ENCODE data around the gene SMURF2.

SMURF2 gene

GRCh38 chr17:64532409-64532808, 129.7 kb downstream of the SMURF2 start:
- no peak; the same call in 2 of the 3 replicates for ATAC-seq
- TF ChIP-seq CSRNP3 (CRISPR knock-in tag; IDR thresholded peaks at IDR 0.05) (no peak), PPARA (CRISPR knock-in tag; IDR thresholded peaks at IDR 0.05; ENCODE audit: borderline replicate concordance) (no peak)

GRCh38 chr17:64531955-64532371, 130.1 kb downstream of the SMURF2 start:
- TF ChIP-seq CREB5 (CRISPR knock-in tag; IDR thresholded peaks at IDR 0.05; ENCODE audit: low read depth) (no peak), ZFP30 (CRISPR knock-in tag; IDR thresholded peaks at IDR 0.05) (no peak), RARB (CRISPR knock-in tag; IDR thresholded peaks at IDR 0.05) (no peak), CSDC2 (CRISPR knock-in tag; IDR thresholded peaks at IDR 0.05) (no peak), BACH2 (CRISPR knock-in tag; IDR thresholded peaks at IDR 0.05; ENCODE audit: borderline replicate concordance) (no peak), SNAI2 (CRISPR knock-in tag; IDR thresholded peaks at IDR 0.05) (no peak), ZNF8 (CRISPR knock-in tag; IDR thresholded peaks at IDR 0.05) (no peak), TCF4 (CRISPR knock-in tag; IDR thresholded peaks at IDR 0.05; ENCODE audit: borderline replicate concordance) (no peak), PATZ1 (CRISPR knock-in tag; IDR thresholded peaks at IDR 0.05; ENCODE audit: borderline replicate concordance) (no peak), ZFP3 (CRISPR knock-in tag; IDR thresholded peaks at IDR 0.05) (no peak), ZNF70 (CRISPR knock-in tag; IDR thresholded peaks at IDR 0.05) (no peak), ZNF565 (CRISPR knock-in tag; conservative IDR thresholded peaks at IDR 0.05; ENCODE audit: low read depth) (no peak), GLIS3 (CRISPR knock-in tag; IDR thresholded peaks at IDR 0.05) (no peak)
- no peak; the same call in 2 of the 3 replicates for ATAC-seq

- no peak for ATAC-seq
- no peak for TF ChIP-seq OSR1 (CRISPR knock-in tag; IDR thresholded peaks at IDR 0.05)
- TF ChIP-seq ZNF8 (CRISPR knock-in tag; IDR thresholded peaks at IDR 0.05): no peak
- no peak for TF ChIP-seq PATZ1 (CRISPR knock-in tag; IDR thresholded peaks at IDR 0.05; ENCODE audit: borderline replicate concordance)
- TF ChIP-seq TCF4 (CRISPR knock-in tag; IDR thresholded peaks at IDR 0.05; ENCODE audit: borderline replicate concordance): no peak
- no peak for TF ChIP-seq RARB (CRISPR knock-in tag; IDR thresholded peaks at IDR 0.05)
- no peak for TF ChIP-seq ESRRG (CRISPR knock-in tag; IDR thresholded peaks at IDR 0.05)
- TF ChIP-seq PPARA (CRISPR knock-in tag; IDR thresholded peaks at IDR 0.05; ENCODE audit: borderline replicate concordance): no peak
- no peak for TF ChIP-seq ARNTL (CRISPR knock-in tag; IDR thresholded peaks at IDR 0.05; ENCODE audit: borderline replicate concordance, low read depth)
- TF ChIP-seq POU6F1 (CRISPR knock-in tag; IDR thresholded peaks at IDR 0.05; ENCODE audit: borderline replicate concordance, low read depth): no peak
- TF ChIP-seq ZNF565 (CRISPR knock-in tag; conservative IDR thresholded peaks at IDR 0.05; ENCODE audit: low read depth): no peak
Measured at GRCh38 chr17:64529221-64529620, 132.9 kb downstream of the SMURF2 start.

GRCh38 chr17:64527914-64528313, 134.2 kb downstream of the SMURF2 start:
- no peak for ATAC-seq
- no peak for TF ChIP-seq TOX (CRISPR knock-in tag; IDR thresholded peaks at IDR 0.05; ENCODE audit: borderline replicate concordance)
- no peak for TF ChIP-seq ZNF70 (CRISPR knock-in tag; IDR thresholded peaks at IDR 0.05)
- no peak for TF ChIP-seq TCF4 (CRISPR knock-in tag; IDR thresholded peaks at IDR 0.05; ENCODE audit: borderline replicate concordance)
- TF ChIP-seq ISL1 (CRISPR knock-in tag; IDR thresholded peaks at IDR 0.05): no peak
- no peak for TF ChIP-seq ZFP3 (CRISPR knock-in tag; IDR thresholded peaks at IDR 0.05)
- TF ChIP-seq PPARA (CRISPR knock-in tag; IDR thresholded peaks at IDR 0.05; ENCODE audit: borderline replicate concordance): no peak
- no peak for TF ChIP-seq CSRNP3 (CRISPR knock-in tag; IDR thresholded peaks at IDR 0.05)
- TF ChIP-seq GLIS3 (CRISPR knock-in tag; IDR thresholded peaks at IDR 0.05): no peak
- TF ChIP-seq RARB (CRISPR knock-in tag; IDR thresholded peaks at IDR 0.05): no peak
- TF ChIP-seq TSHZ2 (CRISPR knock-in tag; IDR thresholded peaks at IDR 0.05): no peak
